Measurements from ENCODE around the gene SEZ6L.
A peak's percentile ranks its signal among the peaks of the same experiment; 100 is the strongest.
"Not testable (repeated sequence)": the region's sequence is repeated elsewhere in the genome, so short reads cannot be mapped to it uniquely, and the experiment has no call there.

The SEZ6L gene

GRCh38 chr22:26391091-26391490, 221.8 kb downstream of the SEZ6L start:
- ATAC-seq = no peak

GRCh38 chr22:26391623-26392022, 222.4 kb downstream of the SEZ6L start:
- ATAC-seq = no peak

GRCh38 chr22:26393929-26394328, 224.7 kb downstream of the SEZ6L start:
- no peak for ATAC-seq

GRCh38 chr22:26394777-26395176, 225.5 kb downstream of the SEZ6L start:
- no peak for ATAC-seq

GRCh38 chr22:26395926-26396325, 226.7 kb downstream of the SEZ6L start:
- no peak for ATAC-seq

GRCh38 chr22:26398741-26399153, 229.5 kb downstream of the SEZ6L start:
- peak; percentile 78 for ATAC-seq

GRCh38 chr22:26399289-26399688, 230.0 kb downstream of the SEZ6L start:
- no peak for ATAC-seq

- ATAC-seq = no peak
Observed at GRCh38 chr22:26401726-26402125, 232.5 kb downstream of the SEZ6L start.

GRCh38 chr22:26404851-26405421, 235.7 kb downstream of the SEZ6L start:
- no peak for ATAC-seq

- ATAC-seq = no peak
Observed at GRCh38 chr22:26406118-26406517, 236.9 kb downstream of the SEZ6L start.

GRCh38 chr22:26408562-26409220, 239.4 kb downstream of the SEZ6L start:
- not testable (repeated sequence) for ATAC-seq

- no peak for ATAC-seq
Observed at GRCh38 chr22:26409719-26410335, 240.6 kb downstream of the SEZ6L start.

GRCh38 chr22:26410386-26410785, 241.1 kb downstream of the SEZ6L start:
- no peak for ATAC-seq

- no peak for ATAC-seq
Observed at GRCh38 chr22:26414347-26414746, 245.1 kb downstream of the SEZ6L start.

GRCh38 chr22:26416256-26416655, 247.0 kb downstream of the SEZ6L start:
- ATAC-seq = no peak

GRCh38 chr22:26416670-26417276, 247.5 kb downstream of the SEZ6L start:
- ATAC-seq = no peak

- ATAC-seq = no peak
Observed at GRCh38 chr22:26417406-26417805, 248.1 kb downstream of the SEZ6L start.

GRCh38 chr22:26418620-26419019, 249.4 kb downstream of the SEZ6L start:
- ATAC-seq = no peak

- ATAC-seq = no peak
Observed at GRCh38 chr22:26426924-26427323, 257.7 kb downstream of the SEZ6L start.

- ATAC-seq = peak; percentile 81 to 88
Observed at GRCh38 chr22:26428515-26429457, 259.5 kb downstream of the SEZ6L start, which contains the start of gene ASPHD2. ASPHD2 (plus strand) TSS chr22:26429260; CDS start chr22:26433616, 4,356 bp downstream.

- no peak for ATAC-seq
Observed at GRCh38 chr22:26429458-26430286, 260.4 kb downstream of the SEZ6L start.

- ATAC-seq = no peak
Observed at GRCh38 chr22:26430600-26430999, 261.3 kb downstream of the SEZ6L start.
